HepG2 (cell line): ENCODE measurements around the gene METRN. TPM values are rescaled to one million over a fixed set of nuclear protein-coding genes. Genes with fewer than 3 reads are reported as not detected.

ENCODE experiments used
- CTCF ChIP-seq: sonication (generic); formaldehyde crosslinking; IDR thresholded peaks from 2 replicates; pipeline ENCODE4 v1.5.0; 2020; ENCODE audit warnings: mild to moderate bottlenecking, missing genetic modification reagents, moderate library complexity
- HNRNPK ChIP-seq: fragments of 200-400 bp; formaldehyde crosslinking; IDR thresholded peaks from 2 replicates; pipeline ENCODE4 v1.6.1; 2018; ENCODE audit warnings: low read length, low read depth, moderate library complexity, mild to moderate bottlenecking; ENCODE audit not compliant: poor library complexity, severe bottlenecking
- HNRNPLL ChIP-seq: fragments of 200-400 bp; formaldehyde crosslinking; IDR thresholded peaks from 2 replicates; pipeline ENCODE4 v1.6.1; 2017; ENCODE audit warnings: mild to moderate bottlenecking, low read depth, low read length; ENCODE audit not compliant: poor library complexity, severe bottlenecking
- IRF9 ChIP-seq: sonication (generic); formaldehyde crosslinking; IDR thresholded peaks from 2 replicates; pipeline ENCODE4 v1.8.0; 2022; ENCODE audit warnings: missing genetic modification reagents, mild to moderate bottlenecking, borderline replicate concordance
- MYPOP ChIP-seq: sonication (generic); formaldehyde crosslinking; IDR thresholded peaks from 2 replicates; pipeline ENCODE4 v1.8.1; 2023; ENCODE audit warnings: mild to moderate bottlenecking, moderate library complexity, missing genetic modification reagents
- NKX3-1 ChIP-seq: sonication (generic); formaldehyde crosslinking; IDR thresholded peaks from 2 replicates; pipeline ENCODE4 v1.5.0; 2020; ENCODE audit warnings: missing genetic modification reagents
- NR2F6 ChIP-seq, 2 experiments: IDR thresholded peaks; 2 replicates each; pipeline ENCODE4 v1.6.1; 2016; ENCODE audit warnings: antibody characterized with exemption in 1 of 2, mild to moderate bottlenecking in 1 of 2
- SPEN ChIP-seq: sonication (generic); formaldehyde crosslinking; IDR thresholded peaks from 2 replicates; pipeline ENCODE4 v1.5.1; 2020; ENCODE audit warnings: low read depth, mild to moderate bottlenecking, missing genetic modification reagents
- TEAD2 ChIP-seq: sonication (generic); formaldehyde crosslinking; IDR thresholded peaks from 2 replicates; pipeline ENCODE4 v1.9.0; 2021; ENCODE audit warnings: missing genetic modification reagents
- TFDP1 ChIP-seq: IDR thresholded peaks from 2 replicates; pipeline ENCODE4 v1.6.1; 2016; ENCODE audit warnings: missing compliant biosample characterization, missing genetic modification reagents, borderline replicate concordance
- TIGD3 ChIP-seq: sonication (generic); formaldehyde crosslinking; IDR thresholded peaks from 2 replicates; pipeline ENCODE4 v1.5.1; 2020; ENCODE audit warnings: mild to moderate bottlenecking, missing genetic modification reagents, borderline replicate concordance
- ZBTB21 ChIP-seq: sonication (generic); formaldehyde crosslinking; IDR thresholded peaks from 2 replicates; pipeline ENCODE4 v1.4.0; 2020; ENCODE audit warnings: missing genetic modification reagents
- ZFP36L1 ChIP-seq: sonication (generic); formaldehyde crosslinking; IDR thresholded peaks from 2 replicates; pipeline ENCODE4 v1.8.0; 2022; ENCODE audit warnings: mild to moderate bottlenecking, missing genetic modification reagents, moderate library complexity
- ZFX ChIP-seq: sonication (generic); formaldehyde crosslinking; IDR thresholded peaks from 2 replicates; pipeline ENCODE4 v1.4.0; 2020; ENCODE audit warnings: mild to moderate bottlenecking, low read depth, missing genetic modification reagents, moderate library complexity
- ZIK1 ChIP-seq: sonication (generic); formaldehyde crosslinking; IDR thresholded peaks from 2 replicates; pipeline ENCODE4 v1.5.0; 2020; ENCODE audit warnings: mild to moderate bottlenecking, low read depth, missing genetic modification reagents, borderline replicate concordance
- ZNF143 ChIP-seq: sonication (generic); formaldehyde crosslinking; IDR thresholded peaks from 2 replicates; pipeline ENCODE4 v1.4.0; 2020; ENCODE audit warnings: missing genetic modification reagents
- ZNF275 ChIP-seq: sonication (generic); formaldehyde crosslinking; IDR thresholded peaks from 2 replicates; pipeline ENCODE4 v1.8.0; 2022; ENCODE audit warnings: missing genetic modification reagents, mild to moderate bottlenecking, inconsistent platforms, borderline replicate concordance
- ZNF850 ChIP-seq: sonication (generic); formaldehyde crosslinking; conservative IDR thresholded peaks from 2 replicates; pipeline ENCODE4 v1.9.0; 2021; ENCODE audit warnings: mild to moderate bottlenecking, missing genetic modification reagents
- ZSCAN22 ChIP-seq: sonication (generic); formaldehyde crosslinking; IDR thresholded peaks from 2 replicates; pipeline ENCODE4 v1.4.0; 2020; ENCODE audit warnings: mild to moderate bottlenecking, missing genetic modification reagents
- polyA plus RNA-seq, 8 experiments: library from polyadenylated mRNA; depleted of rRNA in 3 of 8; stranded (reverse) in 7 of 8; unstranded in 1 of 8; fragments of >200 nt; fragmentation: Illumina TruSeq in 4 of 8; extraction: Trizol in 4 of 8; gene quantifications; 2 replicates each; pipeline versions ENCODE4 v1.2.1 to v1.2.3, GENCODE V29; 2011 to 2016; ENCODE audit warnings: low read depth in 4 of 8, missing spikeins in 1 of 8, mixed read lengths in 1 of 8; ENCODE audit not compliant: insufficient read depth in 1 of 8
- total RNA-seq, 5 experiments: library from RNA; depleted of rRNA; stranded (reverse); fragments of >200 nt; fragmentation: Illumina TruSeq; extraction: Trizol; gene quantifications; 2 replicates each; pipeline ENCODE4 v1.2.3, GENCODE V29; 2016; ENCODE audit warnings: low read depth in 1 of 5

Gene METRN
- total and polyA plus RNA-seq, 2 of the 13 experiments (the other 11 are each of a cell fraction or from before 2014, with no cell fraction given) = 25.5 to 46.1 TPM

GRCh38 chr16:695355-696089, 19.4 kb upstream of the METRN start (continued):
- TF ChIP-seq ZFP36L1 (CRISPR knock-in tag) (peak; percentile 76; the same call in 1 of the 2 replicates), IRF9 (CRISPR knock-in tag) (peak; percentile 82; the same call in 1 of the 2 replicates), ZIK1 (CRISPR knock-in tag) (0 out of 2 replicates have a peak, but pooled peaks have one; percentile 76), ZSCAN22 (no peak), CTCF (CRISPR knock-in tag) (peak; percentile 25; the same call in 1 of the 2 replicates), HNRNPK (no peak), TEAD2 (no peak), ZNF850 (no peak), NKX3-1 (CRISPR knock-in tag) (0 out of 2 replicates have a peak, but pooled peaks have one; percentile 63), MYPOP (peak; percentile 3; the same call in 1 of the 2 replicates), NR2F6 (IDR thresholded peaks at IDR 0.05) (no peak), NR2F6 (CRISPR knock-in tag; IDR thresholded peaks at IDR 0.05) (peak; percentile 36; the same call in 1 of the 2 replicates), ZNF275 (CRISPR knock-in tag) (0 out of 2 replicates have a peak, but pooled peaks have one; percentile 26), TFDP1 (CRISPR knock-in tag) (peak; percentile 71), ZFX (CRISPR knock-in tag) (peak; percentile 79), TIGD3 (CRISPR knock-in tag) (no peak), ZBTB21 (CRISPR knock-in tag) (no peak), ZNF143 (CRISPR knock-in tag) (0 out of 2 replicates have a peak, but pooled peaks have one; percentile 26), HNRNPLL (peak; percentile 96), SPEN (peak; percentile 37; the same call in 1 of the 2 replicates)
